Ishikawa (cell line): Measurements from ENCODE around the gene TBC1D30.

Experiments used
- CEBPB ChIP-seq: IDR thresholded peaks from 2 replicates; pipeline ENCODE4 v1.6.1; 2012
- CREB1 ChIP-seq: IDR thresholded peaks from 2 replicates; pipeline ENCODE4 v1.6.1; 2012; ENCODE audit warnings: low read depth
- EGR1 ChIP-seq: IDR thresholded peaks from 2 replicates; pipeline ENCODE4 v1.6.1; 2012
- EP300 ChIP-seq: IDR thresholded peaks from 2 replicates; pipeline ENCODE4 v1.6.1; 2012; ENCODE audit warnings: borderline replicate concordance
- FOXM1 ChIP-seq: IDR thresholded peaks from 2 replicates; pipeline ENCODE4 v1.6.1; 2012; ENCODE audit warnings: low read depth, borderline replicate concordance
- NFIC ChIP-seq: IDR thresholded peaks from 2 replicates; pipeline ENCODE4 v1.6.1; 2012
- RAD21 ChIP-seq: IDR thresholded peaks from 2 replicates; pipeline ENCODE4 v1.6.1; 2012; ENCODE audit warnings: low read depth
- TAF1 ChIP-seq: IDR thresholded peaks from 2 replicates; pipeline ENCODE4 v1.6.1; 2012; ENCODE audit warnings: low read depth, mild to moderate bottlenecking
- TCF12 ChIP-seq: IDR thresholded peaks from 2 replicates; pipeline ENCODE4 v1.6.1; 2012; ENCODE audit warnings: low read depth
- TEAD4 ChIP-seq: IDR thresholded peaks from 2 replicates; pipeline ENCODE4 v1.6.1; 2012
- YY1 ChIP-seq: IDR thresholded peaks from 2 replicates; pipeline ENCODE4 v1.6.1; 2012; ENCODE audit warnings: low read depth
- ZBTB7A ChIP-seq: IDR thresholded peaks from 2 replicates; pipeline ENCODE4 v1.6.1; 2012; ENCODE audit warnings: low read depth
- TF ChIP-seq, protein P1 (sequence below): IDR thresholded peaks from 2 replicates; pipeline ENCODE4 v1.6.1; 2012
- TF ChIP-seq, protein P2 (sequence below): IDR thresholded peaks from 2 replicates; pipeline ENCODE4 v1.6.1; 2012
- TF ChIP-seq, protein P3 (sequence below): IDR thresholded peaks from 2 replicates; pipeline ENCODE4 v1.6.1; 2012; ENCODE audit warnings: low read depth, mild to moderate bottlenecking

Gene TBC1D30

DNA sequence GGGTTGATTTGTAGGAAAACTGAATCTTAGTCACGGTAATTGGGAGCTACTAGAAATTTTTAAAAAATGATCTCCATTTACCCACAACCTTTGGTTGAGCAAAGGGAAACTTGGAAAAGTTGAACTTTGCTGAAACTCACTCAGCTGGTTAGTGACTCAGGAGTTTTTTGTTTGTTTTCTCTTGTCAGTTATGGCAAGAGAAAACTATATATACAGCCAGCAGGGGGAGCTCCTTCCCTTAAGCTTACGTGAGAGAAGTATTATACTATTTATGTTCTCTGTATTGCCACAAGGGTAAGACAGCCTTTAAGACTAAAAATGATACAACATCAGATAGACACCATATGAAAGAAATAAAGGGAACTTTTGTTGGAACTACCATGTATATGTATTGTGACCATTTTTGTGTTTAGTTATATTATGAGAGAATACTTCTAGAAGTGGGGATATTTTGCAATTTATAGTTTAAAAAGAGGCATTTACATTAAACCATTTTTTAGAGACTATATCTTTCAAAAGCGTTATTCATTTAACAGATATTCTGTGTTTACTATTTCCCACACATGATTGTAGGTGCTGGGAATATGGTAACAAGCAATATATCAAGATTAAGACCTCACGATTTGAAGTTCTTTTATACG is 28.1 kb upstream of the TBC1D30 start:
- no peak for TF ChIP-seq ZBTB7A
- TF ChIP-seq, protein P1, sequence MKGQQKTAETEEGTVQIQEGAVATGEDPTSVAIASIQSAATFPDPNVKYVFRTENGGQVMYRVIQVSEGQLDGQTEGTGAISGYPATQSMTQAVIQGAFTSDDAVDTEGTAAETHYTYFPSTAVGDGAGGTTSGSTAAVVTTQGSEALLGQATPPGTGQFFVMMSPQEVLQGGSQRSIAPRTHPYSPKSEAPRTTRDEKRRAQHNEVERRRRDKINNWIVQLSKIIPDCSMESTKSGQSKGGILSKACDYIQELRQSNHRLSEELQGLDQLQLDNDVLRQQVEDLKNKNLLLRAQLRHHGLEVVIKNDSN: no peak
- peak; percentile 68 for TF ChIP-seq RAD21

DNA sequence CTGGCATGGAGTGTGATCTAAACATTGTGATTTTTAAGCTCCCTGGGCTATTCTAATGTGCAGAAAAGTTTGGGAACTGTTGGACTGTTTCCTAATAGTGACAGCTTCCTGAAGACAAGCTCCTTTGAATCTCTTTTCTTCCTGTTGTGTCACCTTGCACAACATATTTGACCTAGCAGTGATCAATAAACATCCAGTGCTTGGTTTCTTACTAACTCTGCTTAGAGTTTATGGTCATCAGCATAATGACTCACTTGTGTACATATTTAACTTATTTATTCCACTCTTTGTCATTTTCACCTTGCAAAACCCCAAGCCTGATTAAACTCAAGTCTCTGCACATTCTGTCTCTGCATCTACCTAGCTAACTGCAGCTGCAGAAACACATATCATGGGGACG is 27.3 kb upstream of the TBC1D30 start:
- TF ChIP-seq TCF12 (no peak), CREB1 (no peak), EP300 (no peak), ZBTB7A (no peak)

DNA sequence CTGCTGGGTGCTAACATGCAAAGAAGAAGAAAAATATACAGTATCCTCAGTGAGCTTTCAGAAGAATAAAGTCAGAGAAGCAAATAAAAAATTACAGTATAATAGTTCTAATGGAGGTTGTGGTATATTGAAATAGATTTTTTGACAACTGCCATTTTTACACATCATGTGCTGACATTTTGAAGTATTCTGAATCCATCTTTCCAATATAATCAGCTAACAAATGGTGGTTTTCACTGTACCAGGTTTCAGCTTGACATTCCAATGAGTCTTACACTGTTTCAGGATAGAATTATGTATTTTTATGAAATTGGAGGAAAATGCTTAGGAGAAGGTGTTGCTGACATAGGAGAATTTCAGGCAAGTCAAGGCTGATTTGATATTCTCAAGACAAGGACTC is 26.3 kb upstream of the TBC1D30 start:
- TF ChIP-seq, protein P2, sequence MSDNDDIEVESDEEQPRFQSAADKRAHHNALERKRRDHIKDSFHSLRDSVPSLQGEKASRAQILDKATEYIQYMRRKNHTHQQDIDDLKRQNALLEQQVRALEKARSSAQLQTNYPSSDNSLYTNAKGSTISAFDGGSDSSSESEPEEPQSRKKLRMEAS: no peak
- no peak for TF ChIP-seq NFIC
- no peak for TF ChIP-seq EP300
- TF ChIP-seq, protein P3, sequence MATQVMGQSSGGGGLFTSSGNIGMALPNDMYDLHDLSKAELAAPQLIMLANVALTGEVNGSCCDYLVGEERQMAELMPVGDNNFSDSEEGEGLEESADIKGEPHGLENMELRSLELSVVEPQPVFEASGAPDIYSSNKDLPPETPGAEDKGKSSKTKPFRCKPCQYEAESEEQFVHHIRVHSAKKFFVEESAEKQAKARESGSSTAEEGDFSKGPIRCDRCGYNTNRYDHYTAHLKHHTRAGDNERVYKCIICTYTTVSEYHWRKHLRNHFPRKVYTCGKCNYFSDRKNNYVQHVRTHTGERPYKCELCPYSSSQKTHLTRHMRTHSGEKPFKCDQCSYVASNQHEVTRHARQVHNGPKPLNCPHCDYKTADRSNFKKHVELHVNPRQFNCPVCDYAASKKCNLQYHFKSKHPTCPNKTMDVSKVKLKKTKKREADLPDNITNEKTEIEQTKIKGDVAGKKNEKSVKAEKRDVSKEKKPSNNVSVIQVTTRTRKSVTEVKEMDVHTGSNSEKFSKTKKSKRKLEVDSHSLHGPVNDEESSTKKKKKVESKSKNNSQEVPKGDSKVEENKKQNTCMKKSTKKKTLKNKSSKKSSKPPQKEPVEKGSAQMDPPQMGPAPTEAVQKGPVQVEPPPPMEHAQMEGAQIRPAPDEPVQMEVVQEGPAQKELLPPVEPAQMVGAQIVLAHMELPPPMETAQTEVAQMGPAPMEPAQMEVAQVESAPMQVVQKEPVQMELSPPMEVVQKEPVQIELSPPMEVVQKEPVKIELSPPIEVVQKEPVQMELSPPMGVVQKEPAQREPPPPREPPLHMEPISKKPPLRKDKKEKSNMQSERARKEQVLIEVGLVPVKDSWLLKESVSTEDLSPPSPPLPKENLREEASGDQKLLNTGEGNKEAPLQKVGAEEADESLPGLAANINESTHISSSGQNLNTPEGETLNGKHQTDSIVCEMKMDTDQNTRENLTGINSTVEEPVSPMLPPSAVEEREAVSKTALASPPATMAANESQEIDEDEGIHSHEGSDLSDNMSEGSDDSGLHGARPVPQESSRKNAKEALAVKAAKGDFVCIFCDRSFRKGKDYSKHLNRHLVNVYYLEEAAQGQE: no peak
- no peak for TF ChIP-seq FOXM1
- no peak for TF ChIP-seq EGR1
- TF ChIP-seq CEBPB: no peak
- TF ChIP-seq TAF1: no peak
- no peak for TF ChIP-seq CREB1
- TF ChIP-seq YY1: no peak
- TF ChIP-seq, protein P1: no peak
- TF ChIP-seq ZBTB7A: no peak
- no peak for TF ChIP-seq TCF12
- no peak for TF ChIP-seq RAD21
- no peak for TF ChIP-seq TEAD4

DNA sequence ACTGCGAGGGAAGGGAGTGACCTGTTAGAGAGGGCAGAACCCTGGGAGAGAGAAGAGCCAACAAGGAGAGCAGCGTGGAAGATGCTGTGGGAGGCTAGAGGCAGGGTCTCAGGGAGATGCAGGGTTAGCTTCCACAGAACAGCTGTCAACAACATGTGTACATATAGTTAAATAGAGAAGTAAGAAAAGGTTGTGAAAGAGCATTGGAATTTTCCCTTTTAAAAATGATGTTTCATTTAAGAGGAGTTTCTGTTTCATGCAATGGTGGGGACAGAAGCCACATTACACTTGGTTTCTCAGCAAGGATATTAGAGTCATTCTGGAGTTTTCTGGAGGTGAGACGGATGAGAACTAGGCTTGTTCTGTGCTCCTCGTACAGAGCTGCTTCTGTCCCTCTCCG is 23.8 kb upstream of the TBC1D30 start:
- TF ChIP-seq, protein P3: no peak
- TF ChIP-seq RAD21: no peak
- no peak for TF ChIP-seq CREB1
- TF ChIP-seq FOXM1: no peak
- TF ChIP-seq, protein P2: no peak
- TF ChIP-seq YY1: no peak
- TF ChIP-seq TCF12: no peak
- no peak for TF ChIP-seq ZBTB7A
- TF ChIP-seq NFIC: no peak
- no peak for TF ChIP-seq TEAD4
- TF ChIP-seq CEBPB: no peak

DNA sequence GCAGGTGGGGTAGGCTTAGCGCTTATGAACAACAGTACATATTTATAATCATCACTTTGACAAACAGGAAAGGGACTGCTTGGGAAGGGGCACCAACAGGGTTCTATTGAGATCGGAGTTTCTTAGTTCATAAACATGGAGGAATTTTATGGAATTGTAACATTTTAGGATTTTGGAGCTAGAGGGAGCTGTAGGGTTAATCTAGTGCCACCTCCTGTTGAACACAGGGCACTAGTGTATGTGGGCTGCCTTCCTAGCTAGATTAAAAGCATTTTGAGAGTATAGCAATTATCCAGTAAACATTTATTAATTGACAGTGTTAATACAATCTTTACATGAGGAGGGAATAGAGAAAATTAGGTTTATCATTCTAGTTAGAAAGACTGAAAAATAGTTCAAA is 23.1 kb upstream of the TBC1D30 start:
- TF ChIP-seq TCF12: no peak
- no peak for TF ChIP-seq TAF1
- TF ChIP-seq RAD21: peak; percentile 29; the same call in 1 of the 2 replicates

DNA sequence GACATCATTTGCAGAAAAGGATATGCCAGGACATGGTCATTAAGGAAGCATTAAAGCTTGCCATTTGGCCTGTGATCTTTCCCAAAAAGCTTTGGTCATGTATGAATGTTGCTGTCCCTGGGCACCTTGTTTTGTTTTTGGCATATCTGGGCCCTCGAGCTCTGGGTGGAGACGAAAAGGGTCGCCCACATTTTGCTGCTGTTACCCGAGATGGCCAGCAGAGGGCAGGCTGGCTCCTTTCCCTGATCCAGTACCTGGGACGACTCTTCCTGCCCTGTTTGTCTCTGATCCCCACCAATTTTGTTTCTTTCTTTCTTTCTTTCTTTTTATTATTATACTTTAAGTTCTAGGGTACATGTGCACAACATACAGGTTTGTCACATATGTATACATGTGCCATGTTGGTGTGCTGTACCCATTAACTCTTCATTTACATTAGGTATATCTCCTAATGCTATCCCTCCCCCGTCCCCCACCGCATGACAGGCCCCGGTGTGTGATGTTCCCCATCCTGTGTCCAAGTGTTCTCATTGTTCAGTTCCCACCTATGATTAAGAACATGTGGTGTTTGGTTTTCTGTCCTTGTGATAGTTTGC is 22.2 kb upstream of the TBC1D30 start:
- TF ChIP-seq, protein P2: 0 out of 2 replicates have a peak, but pooled peaks have one; percentile 18
- TF ChIP-seq RAD21: peak; percentile 83

DNA sequence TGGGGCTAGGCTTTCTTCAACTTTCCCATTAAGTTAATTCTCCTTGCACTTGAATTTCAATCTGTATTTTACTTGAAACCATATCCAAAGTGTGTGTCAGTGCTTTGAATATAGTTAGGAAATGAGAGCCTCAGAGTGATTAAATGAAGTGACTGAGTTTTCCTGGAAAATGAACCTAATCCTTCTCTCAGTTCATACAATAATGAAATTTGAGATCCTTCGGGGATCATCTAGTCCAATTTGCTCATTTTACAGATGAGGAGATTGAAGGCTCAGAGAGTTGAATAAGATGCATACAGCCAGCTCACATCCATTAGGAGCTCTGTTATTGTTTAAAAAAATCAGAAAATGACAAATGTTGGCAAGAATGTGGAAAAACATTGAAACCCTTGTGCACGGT is 18.3 kb upstream of the TBC1D30 start:
- no peak for TF ChIP-seq TEAD4
- TF ChIP-seq, protein P2: no peak
